Suprapubic skin (tissue), 4 donors: ENCODE measurements around the gene CEP290. TPM values are rescaled to one million over a fixed set of nuclear protein-coding genes. Genes with fewer than 3 reads are reported as not detected.

Experiments used
- DNase-seq, 2 donors: peaks; one replicate each; pipeline ENCODE4 v3.0.0-alpha.2; 2019; ENCODE audit warnings: low spot score in 2 of 2
- H3K27ac ChIP-seq: fragments of 200-600 bp; sonication (generic); one replicate; pipeline ENCODE4 v1.5.1; 2019
- H3K27me3 ChIP-seq: fragments of 200-600 bp; sonication (generic); one replicate; pipeline ENCODE4 v1.5.1; 2019
- H3K36me3 ChIP-seq: fragments of 200-600 bp; sonication (generic); one replicate; pipeline ENCODE4 v1.5.1; 2019
- H3K4me1 ChIP-seq: fragments of 200-600 bp; sonication (generic); one replicate; pipeline ENCODE4 v1.5.1; 2019
- H3K4me3 ChIP-seq: fragments of 200-600 bp; sonication (generic); one replicate; pipeline ENCODE4 v1.5.1; 2019; ENCODE audit warnings: mild to moderate bottlenecking
- H3K9me3 ChIP-seq: fragments of 200-600 bp; sonication (generic); one replicate; pipeline ENCODE4 v1.5.1; 2019
- CTCF ChIP-seq, 2 donors: fragments of 200-600 bp in 1 of 2; fragments of 450-650 bp in 1 of 2; sonication (generic) in 1 of 2; IDR thresholded peaks; one replicate each; pipeline ENCODE4 v1.5.1; 2016 to 2019; ENCODE audit warnings: antibody characterized with exemption in 2 of 2, mild to moderate bottlenecking in 1 of 2, moderate library complexity in 1 of 2
- EP300 ChIP-seq: sonication (generic); formaldehyde crosslinking; IDR thresholded peaks from one replicate; pipeline ENCODE4 v1.6.1; 2017; ENCODE audit warnings: antibody characterized with exemption
- POLR2A ChIP-seq, 2 donors: fragments of 450-650 bp; IDR thresholded peaks; one replicate each; pipeline ENCODE4 v1.6.1; 2017; ENCODE audit warnings: antibody characterized with exemption in 2 of 2, mild to moderate bottlenecking in 2 of 2, moderate library complexity in 2 of 2
- POLR2AphosphoS5 ChIP-seq, 3 donors: sonication (generic); formaldehyde crosslinking; IDR thresholded peaks; one replicate each; pipeline ENCODE4 v1.6.1; 2017; ENCODE audit warnings: antibody characterized with exemption in 3 of 3
- WGBS: methylation state at CpG from one replicate; pipeline ENCODE4 v1.1.5; 2018; 5-methylcytosine and 5-hydroxymethylcytosine counted together
- total RNA-seq, 4 donors: library from RNA; depleted of rRNA; stranded (reverse); fragments of >200 nt; gene quantifications; one replicate each; pipeline ENCODE4 v1.1.0, GENCODE V29; 2016

CEP290 gene
- total RNA-seq, 4 donors from 2014 or later: 9.0 to 34.8 (median 11.0) TPM

- WGBS: 90% methylated on average over 3 of the region's 3 CpGs
- TF ChIP-seq CTCF (IDR thresholded peaks at IDR 0.05) (no peak), EP300 (no peak), POLR2AphosphoS5 (IDR thresholded peaks at IDR 0.05) (no peak), POLR2A (IDR thresholded peaks at IDR 0.05) (no peak)
- Histone ChIP-seq H3K27ac (no peak overlapping the region), H3K36me3 (peaks cover 55% of the 10 kb centered on the region), H3K27me3 (no peaks in the 10 kb centered on the region), H3K9me3 (no peaks in the 10 kb centered on the region), H3K4me1 (no peaks in the 10 kb centered on the region), H3K4me3 (no peak overlapping the region)
- DNase-seq: no peak
Measured at GRCh38 chr12:88184196-88184595, 42.3 kb upstream of the CEP290 start.

- peaks cover 70% of the 10 kb centered on the region for H3K36me3 ChIP-seq
- H3K4me3 ChIP-seq: no peak overlapping the region
- H3K27me3 ChIP-seq: no peaks in the 10 kb centered on the region
- H3K4me1 ChIP-seq: no peaks in the 10 kb centered on the region
- whole genome bisulfite sequencing: 83% methylated on average over 3 of the region's 3 CpGs
- TF ChIP-seq EP300 (no peak), POLR2AphosphoS5 (IDR thresholded peaks at IDR 0.05) (no peak), POLR2A (IDR thresholded peaks at IDR 0.05) (no peak), CTCF (IDR thresholded peaks at IDR 0.05) (no peak)
- H3K9me3 ChIP-seq: no peaks in the 10 kb centered on the region
- DNase-seq: no peak
- no peak overlapping the region for H3K27ac ChIP-seq
Measured at GRCh38 chr12:88182416-88182815, 40.5 kb upstream of the CEP290 start.

- DNase-seq: no peak
- H3K36me3 ChIP-seq: peaks cover 73% of the 10 kb centered on the region
- WGBS: 74% methylated on average over 3 of the region's 3 CpGs
- no peaks in the 10 kb centered on the region for H3K4me1 ChIP-seq
- no peak overlapping the region for H3K27ac ChIP-seq
- H3K4me3 ChIP-seq: no peak overlapping the region
- no peaks in the 10 kb centered on the region for H3K27me3 ChIP-seq
- no peaks in the 10 kb centered on the region for H3K9me3 ChIP-seq
- TF ChIP-seq EP300: no peak
Measured at GRCh38 chr12:88181881-88182280, 40.0 kb upstream of the CEP290 start.

- no peaks in the 10 kb centered on the region for H3K4me1 ChIP-seq
- H3K9me3 ChIP-seq: no peaks in the 10 kb centered on the region
- no peak overlapping the region for H3K4me3 ChIP-seq
- no peaks in the 10 kb centered on the region for H3K27me3 ChIP-seq
- DNase-seq: no peak
- H3K27ac ChIP-seq: no peak overlapping the region
- TF ChIP-seq POLR2A (IDR thresholded peaks at IDR 0.05) (no peak), POLR2AphosphoS5 (IDR thresholded peaks at IDR 0.05) (no peak), CTCF (IDR thresholded peaks at IDR 0.05) (no peak), EP300 (no peak)
- 96% methylated on average over 6 of the region's 6 CpGs for WGBS
- H3K36me3 ChIP-seq: peaks cover 86% of the 10 kb centered on the region
Measured at GRCh38 chr12:88179436-88180014, 37.6 kb upstream of the CEP290 start.

GRCh38 chr12:88175544-88175943 is 33.7 kb upstream of the CEP290 start:
- Histone ChIP-seq H3K4me3 (no peak overlapping the region), H3K27me3 (no peaks in the 10 kb centered on the region), H3K36me3 (peaks cover 74% of the 10 kb centered on the region), H3K9me3 (no peaks in the 10 kb centered on the region), H3K4me1 (no peaks in the 10 kb centered on the region), H3K27ac (no peak overlapping the region)
- 94% methylated on average over 3 of the region's 3 CpGs for WGBS
- no peak for DNase-seq
- TF ChIP-seq EP300 (no peak), CTCF (IDR thresholded peaks at IDR 0.05) (no peak), POLR2AphosphoS5 (IDR thresholded peaks at IDR 0.05) (no peak), POLR2A (IDR thresholded peaks at IDR 0.05) (no peak)

- no peak for DNase-seq
- Histone ChIP-seq H3K27ac (no peak overlapping the region), H3K27me3 (no peaks in the 10 kb centered on the region), H3K9me3 (no peaks in the 10 kb centered on the region), H3K36me3 (peaks cover 62% of the 10 kb centered on the region), H3K4me3 (no peak overlapping the region), H3K4me1 (no peaks in the 10 kb centered on the region)
- TF ChIP-seq EP300 (no peak), POLR2AphosphoS5 (IDR thresholded peaks at IDR 0.05) (no peak), POLR2A (IDR thresholded peaks at IDR 0.05) (no peak), CTCF (IDR thresholded peaks at IDR 0.05) (no peak)
Measured at GRCh38 chr12:88172844-88173407, 31.0 kb upstream of the CEP290 start.
